ENCODE results near the gene ATP9B.
A peak's percentile ranks its signal among the peaks of the same experiment; 100 is the strongest.

The ATP9B gene

DNA sequence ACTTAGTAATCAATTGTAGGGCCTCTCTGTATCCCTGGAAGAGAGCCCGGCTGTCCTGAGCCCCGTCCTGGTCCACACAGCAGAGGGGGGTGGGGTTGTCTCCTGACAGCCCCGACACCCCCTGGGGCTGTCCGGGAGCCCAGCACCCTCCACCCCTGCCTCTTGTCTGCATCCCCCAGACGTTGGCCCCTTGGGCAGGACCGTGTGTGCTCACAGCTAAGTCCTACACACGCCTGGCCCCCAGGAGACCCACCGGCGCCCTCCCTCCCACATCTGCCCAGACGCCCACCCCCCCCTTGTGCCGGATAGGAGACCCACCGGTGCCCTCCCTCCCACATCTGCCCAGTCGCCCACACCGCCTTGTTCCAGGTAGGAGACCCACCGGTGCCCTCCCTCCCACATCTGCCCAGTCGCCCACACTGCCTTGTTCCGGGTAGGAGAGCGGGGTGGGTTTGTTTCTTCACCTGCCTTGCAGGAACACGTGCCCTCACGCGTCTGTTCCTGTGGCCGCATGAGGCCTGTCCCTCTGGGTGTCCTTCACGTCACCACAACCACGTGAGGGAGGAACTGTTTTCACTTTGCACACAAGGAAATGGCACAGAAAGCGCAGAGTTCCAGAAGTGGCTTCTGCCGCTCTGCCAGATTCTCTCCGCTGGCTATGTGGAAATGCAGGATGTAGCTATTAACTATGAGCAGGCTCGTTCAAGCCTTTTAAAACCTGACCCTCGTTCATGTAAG lies 265.5 kb downstream of the ATP9B start:
- DNase-seq: no peak

DNA sequence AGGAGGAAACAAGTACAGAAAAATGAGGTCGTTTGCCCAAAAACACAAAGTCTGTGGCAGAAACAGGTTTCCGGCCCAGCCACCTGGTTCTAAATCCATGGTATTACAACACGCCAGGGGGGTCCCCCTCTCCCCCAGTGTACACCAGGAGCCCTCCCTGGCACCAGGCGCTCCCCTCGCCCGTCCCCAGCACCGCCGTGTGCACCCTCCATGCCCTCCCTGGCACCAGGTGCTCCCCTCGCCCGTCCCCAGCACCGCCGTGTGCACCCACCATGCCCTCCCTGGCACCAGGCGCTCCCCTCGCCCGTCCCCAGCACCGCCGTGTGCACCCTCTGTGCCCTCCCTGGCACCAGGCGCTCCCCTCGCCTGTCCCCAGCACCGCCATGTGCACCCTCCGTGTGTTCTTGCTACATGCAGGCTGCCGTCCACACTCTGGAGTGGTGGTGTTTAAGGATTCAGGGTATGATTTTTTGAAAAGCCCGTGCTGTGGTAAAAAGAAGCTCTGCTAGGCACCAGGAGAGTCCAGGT lies 266.7 kb downstream of the ATP9B start:
- no peak for DNase-seq

DNA sequence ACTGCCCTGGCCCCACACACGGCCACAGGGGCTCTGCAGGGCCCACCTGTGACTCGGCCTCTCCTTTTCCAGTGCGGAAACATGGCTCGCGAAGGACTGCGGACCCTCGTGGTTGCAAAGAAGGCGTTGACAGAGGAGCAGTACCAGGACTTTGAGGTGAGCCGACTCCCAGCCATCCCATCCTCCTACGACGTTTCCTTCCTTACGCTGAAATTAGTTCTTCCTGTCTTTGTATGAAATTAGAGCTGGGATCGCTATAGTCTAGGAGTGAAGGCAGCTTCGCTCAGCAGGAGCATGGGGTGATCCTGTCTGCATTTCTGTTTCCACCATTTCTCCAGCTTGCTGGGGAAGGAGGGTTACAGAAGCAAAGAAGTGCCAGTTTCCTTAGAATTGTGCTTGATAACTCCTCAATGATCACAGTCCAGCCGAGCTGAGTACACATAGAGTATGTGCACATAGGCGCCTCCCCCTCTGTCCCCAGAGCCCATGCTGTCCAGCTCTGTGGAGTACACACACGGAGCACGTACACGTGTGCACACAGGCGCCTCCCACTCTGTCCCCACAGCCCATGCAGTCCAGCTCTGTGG lies 267.5 kb downstream of the ATP9B start:
- DNase-seq: no peak

DNA sequence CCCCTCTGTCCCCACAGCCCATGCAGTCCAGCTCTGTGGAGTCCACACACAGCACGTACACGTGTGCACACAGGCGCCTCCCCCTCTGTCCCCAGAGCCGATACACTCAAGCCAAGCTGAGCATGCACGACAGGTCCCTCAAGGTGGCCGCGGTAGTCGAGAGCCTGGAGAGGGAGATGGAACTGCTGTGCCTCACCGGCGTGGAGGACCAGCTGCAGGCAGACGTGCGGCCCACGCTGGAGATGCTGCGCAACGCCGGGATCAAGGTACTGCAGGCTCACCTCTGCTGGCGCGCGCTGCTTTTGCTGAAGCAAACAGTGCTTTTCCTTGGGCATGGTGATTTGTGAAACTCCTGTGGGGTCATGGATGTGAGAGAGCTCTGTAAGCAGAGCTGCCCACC lies 268.0 kb downstream of the ATP9B start:
- DNase-seq: no peak

DNA sequence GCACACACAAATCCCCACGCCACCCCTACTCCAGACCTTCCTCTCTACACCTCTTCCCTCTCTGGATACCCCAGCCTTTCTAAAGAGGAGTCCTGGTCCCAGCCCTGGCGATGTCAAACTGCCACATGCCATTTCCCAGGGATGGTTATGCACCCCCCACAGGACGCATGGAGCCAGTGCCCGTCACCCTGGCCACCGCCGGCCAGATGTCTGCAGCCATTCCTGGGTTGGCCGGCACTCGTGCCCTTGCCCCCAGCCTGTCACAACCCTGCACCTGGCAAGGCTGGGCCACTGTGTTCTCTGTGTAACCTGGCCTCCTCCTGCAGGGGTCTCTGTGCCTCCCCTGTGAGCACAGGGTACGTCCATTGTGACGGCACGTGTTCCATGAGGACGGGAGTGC lies 268.4 kb downstream of the ATP9B start:
- DNase-seq: no peak

DNA sequence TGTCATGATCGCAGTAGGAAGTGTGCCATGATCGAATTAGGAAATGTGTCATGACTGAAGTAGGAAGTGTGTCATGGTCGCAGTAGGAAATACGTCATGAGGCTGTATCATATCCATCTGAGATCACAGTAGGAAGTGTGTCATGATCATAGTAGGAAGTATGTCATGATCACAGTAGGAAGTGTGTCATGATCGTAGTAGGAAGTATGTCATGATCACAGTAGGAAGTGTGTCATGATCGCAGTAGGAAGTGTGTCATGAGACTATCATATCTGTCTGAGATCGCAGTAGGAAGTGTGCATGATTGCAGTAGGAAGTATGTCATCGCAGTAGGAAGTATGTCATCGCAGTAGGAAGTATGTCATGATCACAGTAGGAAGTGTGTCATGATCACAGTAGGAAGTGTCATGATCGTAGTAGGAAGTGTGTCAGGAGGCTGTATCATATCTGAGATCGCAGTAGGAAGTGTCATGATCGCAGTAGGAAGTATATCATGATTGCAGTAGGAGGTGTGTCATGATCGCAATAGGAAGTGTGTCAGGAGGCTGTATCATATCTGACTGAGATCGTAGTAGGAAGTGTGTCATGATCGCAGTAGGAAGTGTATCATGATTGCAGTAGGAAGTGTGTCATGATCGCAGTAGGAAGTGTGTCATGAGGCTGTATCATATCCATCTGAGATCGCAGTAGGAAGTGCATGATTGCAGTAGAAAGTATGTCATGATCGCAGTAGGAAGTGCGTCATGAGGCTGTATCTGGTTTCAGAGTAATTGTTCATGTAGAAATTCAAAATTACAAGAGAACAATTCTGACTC lies 270.1 kb downstream of the ATP9B start:
- no peak for DNase-seq

DNA sequence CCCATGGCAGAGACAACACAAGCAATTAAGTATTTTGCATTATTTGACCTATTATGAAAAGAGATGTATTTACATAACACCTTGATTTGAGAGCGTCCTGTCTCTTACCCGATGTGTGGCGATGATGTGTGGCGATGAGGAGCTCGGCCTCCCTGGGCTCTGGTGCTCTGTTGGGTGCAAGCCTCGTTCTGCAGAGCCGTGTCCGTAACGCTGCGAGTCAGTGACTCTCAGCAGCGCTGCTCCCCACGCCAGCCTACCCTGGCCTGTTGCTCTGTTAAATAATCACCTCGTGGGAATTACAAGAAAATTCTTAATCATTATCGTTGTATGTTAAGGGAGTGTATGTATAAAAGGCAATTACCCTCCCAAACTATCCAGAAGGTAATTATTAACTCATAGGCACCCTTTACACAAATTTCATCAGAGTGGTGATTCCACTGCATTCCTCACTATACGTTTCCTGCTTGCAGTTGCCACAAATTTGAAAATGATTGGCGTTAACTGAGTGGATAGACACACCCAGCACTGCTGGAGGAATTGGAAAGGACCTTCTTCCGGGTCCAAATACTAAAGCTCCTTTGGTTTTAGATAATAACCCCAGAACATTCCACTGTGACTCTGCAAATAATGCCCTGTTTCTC lies 274.5 kb downstream of the ATP9B start:
- DNase-seq: no peak

DNA sequence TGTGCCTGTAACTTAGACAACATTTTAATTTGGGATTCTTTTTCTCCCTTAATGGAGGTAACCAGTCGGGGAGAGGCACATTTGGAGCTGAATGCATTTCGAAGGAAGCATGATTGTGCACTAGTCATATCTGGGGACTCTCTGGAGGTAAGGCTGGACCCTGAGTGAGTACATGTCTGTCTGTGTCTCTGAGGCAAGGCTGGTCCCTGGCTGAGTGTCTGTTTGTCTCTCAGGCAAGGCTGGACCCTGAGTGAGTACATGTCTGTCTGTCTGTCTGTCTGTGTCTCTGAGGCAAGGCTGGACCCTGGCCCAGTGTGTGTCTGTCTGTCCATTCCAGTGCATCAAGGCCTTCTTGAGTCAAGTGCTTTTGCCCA lies 275.0 kb downstream of the ATP9B start:
- DNase-seq: no peak

DNA sequence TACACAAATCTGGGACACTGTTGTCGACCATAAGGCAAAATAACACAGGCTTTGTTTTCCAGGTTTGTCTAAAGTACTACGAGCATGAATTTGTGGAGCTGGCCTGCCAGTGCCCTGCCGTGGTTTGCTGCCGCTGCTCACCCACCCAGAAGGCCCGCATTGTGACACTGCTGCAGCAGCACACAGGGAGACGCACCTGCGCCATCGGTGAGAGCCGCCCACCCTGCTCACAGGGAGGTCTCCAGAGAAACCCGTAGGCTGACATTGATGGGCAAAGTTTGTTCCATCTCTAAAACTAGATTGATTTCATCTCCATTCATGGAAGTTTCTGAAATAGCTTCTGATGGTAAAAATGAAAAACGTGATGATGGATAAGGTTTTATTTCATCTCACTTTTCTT lies 276.2 kb downstream of the ATP9B start:
- DNase-seq: no peak

DNA sequence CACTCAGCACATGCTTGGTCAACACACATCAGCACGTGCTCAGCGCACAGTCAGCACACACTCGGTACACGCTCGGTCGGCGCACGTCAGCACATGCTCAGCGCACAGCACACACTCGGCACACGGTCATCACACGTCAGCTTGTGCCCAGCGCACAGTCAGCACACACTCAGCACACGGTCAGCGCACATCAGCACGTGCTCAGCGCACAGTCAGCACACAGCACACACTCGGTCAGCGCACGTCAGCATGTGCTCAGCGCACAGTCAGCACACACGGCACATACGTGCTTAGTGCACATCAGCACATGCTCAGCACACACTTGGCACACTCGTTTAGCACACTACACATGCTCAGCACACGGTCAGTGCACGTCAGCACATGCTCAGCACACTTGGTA lies 276.8 kb downstream of the ATP9B start:
- no peak for DNase-seq

DNA sequence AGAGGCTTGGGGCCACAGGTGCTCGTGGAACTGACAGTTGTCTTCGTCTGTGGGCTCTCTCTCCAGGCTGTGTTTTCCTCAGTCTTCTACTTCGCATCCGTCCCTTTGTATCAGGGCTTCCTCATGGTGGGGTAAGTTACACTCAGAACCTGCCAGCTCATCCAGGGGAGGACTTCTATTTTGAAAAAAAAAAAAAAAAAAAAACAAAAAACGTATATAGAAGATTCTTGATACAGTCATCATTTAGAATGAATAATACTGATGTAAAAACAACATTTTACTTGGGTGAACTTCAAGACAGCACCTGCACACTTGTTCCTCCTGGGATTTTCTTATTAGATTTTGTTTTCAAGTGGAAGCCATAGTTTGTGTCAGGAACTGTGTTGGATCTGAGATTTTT lies 278.9 kb downstream of the ATP9B start:
- DNase-seq: no peak

DNA sequence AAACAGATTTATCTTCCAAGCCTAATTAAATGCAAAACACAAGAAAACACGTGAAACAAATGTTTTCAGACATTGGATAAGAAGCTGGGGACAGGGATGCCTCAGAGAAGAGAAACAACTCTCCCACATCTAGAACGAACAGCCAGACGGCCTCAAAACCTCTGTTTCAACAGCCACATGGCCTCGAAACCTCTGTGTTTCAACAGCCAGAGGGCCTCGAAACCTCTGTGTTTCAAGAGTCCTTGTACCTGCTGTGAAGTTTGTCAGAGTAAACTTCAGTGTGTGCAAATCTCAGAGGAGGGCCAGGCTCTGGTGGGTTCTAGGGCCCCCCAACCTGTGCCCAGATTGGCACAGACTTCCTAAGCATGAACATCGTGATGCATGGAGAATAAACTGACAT lies 283.2 kb downstream of the ATP9B start:
- no peak for DNase-seq

DNA sequence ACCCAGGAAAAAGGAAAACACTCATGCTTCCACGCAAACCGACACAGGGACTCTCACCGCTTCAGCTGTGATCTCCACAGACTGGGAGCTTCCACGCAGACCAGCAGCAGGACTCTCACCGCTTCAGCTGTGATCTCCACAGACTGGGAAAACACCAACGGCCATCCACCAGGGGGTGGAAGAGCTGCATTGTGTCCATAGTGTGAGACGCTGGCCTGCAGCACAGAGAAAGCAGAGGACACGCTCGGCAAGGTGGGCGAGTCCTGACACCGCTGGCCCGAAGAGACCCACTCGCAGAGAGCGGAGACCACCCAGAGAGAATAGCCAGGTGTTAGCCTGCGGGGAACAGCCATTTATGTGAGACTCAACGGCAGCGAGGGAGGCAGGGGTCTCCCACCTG lies 284.1 kb downstream of the ATP9B start:
- no peak for DNase-seq

DNA sequence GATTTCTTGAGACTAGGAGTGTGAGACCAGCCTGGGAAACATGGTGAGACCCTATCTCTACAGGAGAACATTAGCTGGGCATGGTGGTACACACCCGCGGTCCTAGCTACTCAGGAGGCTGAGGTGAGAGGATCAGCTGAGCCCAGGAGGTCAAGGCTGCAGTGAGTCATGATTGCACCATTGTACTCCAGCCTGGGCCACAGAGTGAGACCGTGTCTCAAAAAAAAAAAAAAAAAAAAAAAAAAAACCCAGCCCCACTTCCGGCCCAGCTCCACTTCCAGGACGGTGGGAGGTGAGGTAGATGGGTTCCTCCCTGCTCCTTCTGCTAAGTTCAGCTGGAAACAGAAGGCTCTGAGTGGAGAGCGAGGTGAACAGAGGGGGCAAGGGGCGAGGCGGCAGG lies 285.2 kb downstream of the ATP9B start:
- no peak for DNase-seq

DNA sequence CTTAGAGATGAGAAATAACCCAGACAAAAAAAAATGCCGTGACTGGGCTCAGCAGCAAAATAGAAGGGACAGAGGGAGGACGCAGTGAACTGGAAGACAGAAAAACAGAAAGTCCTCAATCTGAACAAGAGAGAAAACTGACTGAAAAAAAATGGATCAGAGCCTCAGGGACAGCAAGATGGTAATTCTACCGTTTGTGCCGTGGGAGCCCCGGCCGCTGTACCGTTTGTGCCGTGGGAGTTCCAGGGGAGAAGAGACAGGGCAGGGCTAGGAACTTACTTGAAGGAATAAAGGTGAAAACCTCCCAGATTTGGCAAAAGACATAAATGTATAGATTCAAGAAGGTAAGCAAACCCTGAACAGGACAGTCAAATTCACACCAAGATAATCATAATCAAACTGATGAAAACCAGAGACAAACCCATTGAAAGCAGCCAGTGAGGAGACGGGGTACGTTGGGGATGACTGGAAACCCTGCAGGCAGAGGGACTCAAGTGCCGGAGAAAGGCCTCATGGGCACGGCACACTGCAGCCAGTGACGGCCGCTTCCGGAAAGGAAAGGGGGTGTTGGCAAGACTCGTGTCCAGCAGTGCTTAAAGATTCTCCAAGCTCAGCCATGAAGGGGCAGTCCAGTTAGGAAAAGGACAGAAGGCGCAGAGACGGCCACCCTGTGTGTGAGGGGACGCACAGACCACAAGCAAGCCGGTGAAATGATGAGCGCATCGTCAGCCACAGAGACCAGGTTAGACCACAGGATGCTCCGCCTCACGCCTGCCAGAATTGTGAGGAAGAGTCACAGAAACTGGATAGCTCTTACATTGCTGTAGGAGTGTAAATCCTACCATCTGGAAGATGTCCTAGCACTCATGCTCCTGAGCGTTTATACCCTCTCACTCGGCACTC lies 286.5 kb downstream of the ATP9B start:
- DNase-seq: no peak

DNA sequence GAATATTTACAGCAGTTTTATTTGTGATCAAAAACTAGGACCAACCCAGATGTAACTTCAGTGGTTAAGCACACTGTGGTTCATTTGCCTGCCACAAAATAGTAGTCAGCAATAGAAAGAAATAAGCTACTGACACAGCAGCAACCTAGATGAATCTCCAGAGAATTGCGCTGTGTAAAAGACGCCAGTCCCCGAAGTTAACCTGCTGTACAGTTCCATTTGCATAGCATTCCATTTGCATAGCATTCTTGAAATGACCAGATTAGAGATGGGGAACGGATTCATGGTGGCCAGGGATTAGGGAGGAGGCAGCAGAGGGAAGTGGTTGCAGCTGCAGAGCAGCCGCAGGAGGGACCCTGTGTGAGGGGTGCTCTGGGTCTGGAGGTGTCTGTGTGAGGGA lies 287.2 kb downstream of the ATP9B start:
- DNase-seq: no peak

DNA sequence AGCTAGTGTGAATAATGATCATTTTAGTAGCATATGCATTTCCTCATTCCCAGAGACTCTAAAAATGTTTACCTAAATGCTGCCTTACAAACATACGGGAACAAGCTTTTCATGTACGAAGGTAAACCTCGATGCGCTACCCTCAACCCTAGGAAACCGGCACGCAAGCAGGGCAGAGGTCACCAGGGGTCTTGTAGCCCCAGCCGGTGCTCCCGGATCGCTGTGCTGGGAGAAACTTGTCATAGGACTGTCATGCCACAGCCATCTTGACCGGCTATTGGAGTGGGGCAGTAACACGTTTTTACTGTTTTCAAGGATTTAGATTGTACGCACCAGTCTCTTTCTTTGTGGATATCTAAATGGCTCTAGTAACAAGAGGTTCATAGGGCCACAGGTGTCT lies 291.7 kb downstream of the ATP9B start:
- DNase-seq: no peak

DNA sequence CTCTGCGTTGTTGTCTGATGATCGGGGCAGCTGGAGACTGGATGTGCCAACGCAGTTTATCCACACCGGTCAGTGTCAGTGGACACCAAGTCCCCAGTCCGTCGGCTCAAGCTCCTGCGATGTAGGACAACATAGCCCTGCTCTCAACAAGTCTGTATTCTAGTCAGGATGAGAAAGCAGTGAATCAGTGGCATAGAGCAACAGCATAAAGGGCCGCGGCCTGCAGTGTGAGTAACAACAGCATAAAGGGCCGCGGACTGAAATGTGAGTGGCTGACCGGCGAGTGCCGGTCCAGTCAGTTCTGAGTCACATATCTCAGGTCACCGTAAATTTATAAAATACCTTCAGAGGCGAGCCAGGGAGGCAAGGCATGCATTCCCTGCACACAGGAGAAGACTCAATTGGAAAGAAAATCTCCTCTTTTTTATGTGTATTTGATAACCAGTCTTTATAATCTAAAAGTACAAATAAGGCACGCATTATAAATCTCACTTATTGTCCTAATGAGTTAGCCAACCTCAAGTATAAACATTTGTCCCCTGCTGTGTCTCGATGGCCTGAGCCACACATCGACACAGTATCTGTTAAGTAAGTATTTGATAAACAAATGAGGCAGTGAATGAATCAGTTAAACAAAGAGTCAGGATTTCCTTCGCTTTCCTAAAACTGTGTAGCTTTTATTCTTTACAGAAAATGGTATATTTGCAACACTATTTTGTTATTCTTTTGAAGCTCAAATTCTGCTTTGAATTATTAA lies 292.8 kb downstream of the ATP9B start:
- peak; percentile 24 for DNase-seq

DNA sequence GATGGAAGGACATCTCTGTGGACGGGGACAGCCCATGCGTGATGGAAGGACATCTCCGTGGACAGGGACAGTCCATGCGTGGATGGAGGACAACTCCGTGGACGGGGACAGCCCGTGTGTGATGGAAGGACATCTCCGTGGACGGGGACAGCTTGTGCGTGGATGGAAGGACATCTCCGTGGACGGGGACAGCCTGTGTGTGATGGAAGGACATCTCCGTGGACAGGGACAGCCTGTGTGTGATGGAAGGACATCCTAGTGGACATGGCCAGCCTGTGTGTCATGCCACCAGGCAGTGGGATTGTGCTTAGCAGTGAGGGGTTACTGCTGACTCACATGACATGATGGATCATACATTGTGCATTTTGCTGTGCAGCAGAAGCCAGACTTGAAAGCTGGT lies 296.5 kb downstream of the ATP9B start:
- no peak for DNase-seq

DNA sequence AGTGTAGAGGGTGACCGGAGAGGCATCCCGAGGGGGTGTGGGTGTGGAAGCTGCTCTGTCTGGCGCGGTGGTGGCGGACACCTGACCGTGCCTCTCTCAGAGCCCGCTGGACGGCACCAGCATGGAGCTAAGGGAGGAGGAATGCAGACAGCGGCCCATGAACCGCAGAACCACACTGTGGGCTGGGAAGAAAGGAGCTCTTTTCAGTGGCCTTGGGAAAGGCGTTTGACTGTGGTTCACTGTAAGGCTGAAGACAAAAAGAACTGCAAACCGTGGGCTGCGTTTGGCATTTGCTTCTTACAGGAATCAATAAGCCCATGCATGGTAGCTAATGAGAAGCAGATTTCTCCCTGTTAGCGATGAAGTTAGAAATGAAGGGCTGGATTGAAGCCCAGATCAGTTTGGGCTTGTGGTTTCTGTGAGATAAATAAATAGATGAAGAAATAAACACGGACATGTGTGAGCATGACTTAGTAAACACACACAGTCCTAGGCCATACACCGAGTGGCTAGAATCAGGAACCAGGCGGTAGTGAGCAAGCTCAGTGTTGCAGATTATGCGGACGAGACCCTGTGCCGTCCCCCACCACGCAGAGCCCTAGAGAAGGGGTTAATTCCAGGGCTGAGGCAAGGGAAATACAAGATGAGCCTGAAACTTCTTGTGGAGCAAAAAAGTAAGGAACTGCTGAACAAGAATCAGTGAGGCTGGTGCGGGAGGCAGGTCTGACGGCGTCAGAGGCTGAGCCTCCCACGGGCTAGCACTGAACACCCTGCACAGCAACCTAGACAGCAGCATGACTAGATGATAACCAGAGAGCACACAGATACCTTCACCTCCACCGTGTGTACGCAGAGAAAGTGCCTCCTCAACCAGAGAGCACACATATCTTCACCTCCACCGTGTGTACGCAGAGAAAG lies 297.2 kb downstream of the ATP9B start:
- DNase-seq: peak; percentile 91

All from fibroblast of skin of abdomen (primary cell).